Cerebellar cortex (tissue), 1 donor: ENCODE data around the gene SCN9A.
"Not testable (repeated sequence)": the region's sequence is repeated elsewhere in the genome, so short reads cannot be mapped to it uniquely, and the experiment has no call there.

Experiments
- DNase-seq: peaks from one replicate; pipeline ENCODE4 v3.0.0-alpha.2; 2015; ENCODE audit warnings: low spot score

The SCN9A gene

DNA sequence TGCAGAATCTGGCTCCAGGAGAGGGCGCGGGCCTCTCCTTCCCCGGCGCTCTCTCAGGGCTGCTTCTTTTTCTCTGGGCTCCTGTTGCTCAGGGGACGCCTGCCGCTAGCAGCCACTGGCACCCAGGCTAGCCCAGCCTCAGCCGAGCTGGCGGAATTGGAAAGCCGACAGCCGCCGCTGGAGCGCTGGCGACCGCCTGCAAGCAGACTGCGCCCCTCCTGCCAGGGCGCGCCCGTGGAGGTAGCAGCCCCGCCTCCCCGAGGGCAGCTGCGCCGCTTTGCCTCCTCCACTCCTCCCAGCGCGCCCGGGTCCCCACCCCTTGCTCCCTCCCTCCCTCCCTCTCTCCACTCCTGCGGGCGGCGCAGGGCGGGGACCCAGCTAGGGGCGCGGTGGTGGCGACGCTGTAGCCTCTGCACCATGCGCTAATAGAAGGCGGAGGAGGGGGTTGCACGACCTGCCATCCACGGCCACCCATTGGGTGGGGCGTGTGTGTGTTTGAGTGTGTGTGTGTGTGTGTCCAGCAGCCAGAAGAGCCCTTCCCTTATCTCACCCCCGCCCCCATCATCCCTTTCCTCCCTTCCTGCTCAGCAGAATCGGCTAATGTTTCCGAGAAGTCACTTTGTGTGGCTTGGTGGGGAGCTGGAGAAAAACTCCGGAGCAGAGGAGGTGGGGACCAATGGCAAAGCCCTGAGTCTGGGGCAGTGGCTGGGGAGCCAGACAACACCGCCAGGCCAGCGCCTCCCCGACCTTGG, at the start of gene SCN9A:
Gene SCN9A (minus strand): TSS at position 209 of the 752 bp plus-strand sequence. CDS start 64,188 bp downstream, outside the sequence.
- DNase-seq: no peak

DNA sequence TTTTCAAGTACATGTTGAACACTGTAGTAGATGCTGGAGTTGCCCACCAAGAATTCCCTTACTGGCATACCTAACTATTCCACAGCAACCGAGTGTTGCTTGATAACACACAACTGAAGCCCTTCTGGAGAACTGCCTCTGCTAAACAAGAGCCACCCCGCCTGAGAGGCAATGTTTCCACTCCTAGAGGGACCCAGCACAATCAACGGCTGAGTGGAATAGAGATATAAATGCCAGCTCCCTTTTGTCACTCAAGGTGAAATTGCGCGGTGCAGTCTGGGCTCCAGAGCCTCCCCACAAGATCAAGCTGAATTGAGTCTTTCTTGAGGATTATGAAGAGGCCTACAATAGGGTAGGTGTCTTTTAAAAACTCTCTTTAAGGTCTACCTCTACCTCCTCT, 49.1 kb upstream of the SCN9A start:
- DNase-seq: no peak

DNA sequence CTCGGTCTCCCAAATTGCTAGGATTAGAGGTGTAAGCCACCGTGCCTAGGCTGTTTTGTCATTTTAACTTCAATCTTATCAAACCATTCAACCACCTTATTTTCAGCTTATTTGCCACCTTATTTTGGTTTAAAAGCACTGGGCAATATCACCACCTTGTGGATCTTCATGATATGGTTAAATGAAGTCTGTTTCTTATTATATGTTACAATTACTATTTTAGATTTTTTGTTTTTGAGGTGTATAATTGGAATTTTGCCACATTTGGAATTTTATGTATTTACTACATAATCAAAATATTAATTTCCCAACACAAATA, 43.8 kb upstream of the SCN9A start:
- DNase-seq: peak; percentile 9

DNA sequence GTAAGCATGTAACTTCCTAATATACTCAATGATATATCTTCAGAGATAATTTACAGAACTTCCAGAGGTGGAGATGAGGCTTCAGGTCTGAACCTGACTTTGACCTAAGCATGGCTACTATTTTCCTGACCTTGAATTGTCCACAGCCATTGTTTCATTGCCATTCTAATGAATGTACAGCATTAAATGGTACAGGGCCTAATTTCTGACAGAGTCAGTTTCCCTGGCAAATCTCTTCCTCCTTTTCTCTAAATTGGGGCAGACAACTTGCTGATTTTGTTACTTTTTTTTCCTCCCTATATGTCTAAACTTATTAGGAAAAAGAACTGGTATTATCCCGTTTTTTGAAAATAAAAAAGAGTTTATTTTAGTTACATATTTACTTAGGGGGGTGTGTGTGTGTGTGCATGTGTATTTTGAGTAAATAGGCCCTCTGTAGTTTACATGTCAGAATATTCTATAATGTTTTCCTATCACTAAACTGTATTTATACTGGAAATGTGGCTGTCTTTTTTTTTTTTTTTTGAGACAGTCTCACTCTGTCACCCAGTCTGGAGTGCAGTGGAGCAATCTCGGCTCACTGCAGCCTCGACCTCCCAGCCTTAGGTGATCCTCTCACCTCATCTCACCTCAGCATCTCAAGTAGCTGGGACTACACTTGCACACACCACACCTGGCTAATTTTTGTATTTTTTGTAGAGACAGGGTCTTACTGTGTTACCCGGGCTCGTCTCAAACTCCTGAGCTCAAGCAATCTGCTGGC, 43.3 kb upstream of the SCN9A start:
- DNase-seq: no peak

- no peak for DNase-seq
These were observed 41.9 kb upstream of the SCN9A start for GRCh38 chr2:166417669-166418068.

DNA sequence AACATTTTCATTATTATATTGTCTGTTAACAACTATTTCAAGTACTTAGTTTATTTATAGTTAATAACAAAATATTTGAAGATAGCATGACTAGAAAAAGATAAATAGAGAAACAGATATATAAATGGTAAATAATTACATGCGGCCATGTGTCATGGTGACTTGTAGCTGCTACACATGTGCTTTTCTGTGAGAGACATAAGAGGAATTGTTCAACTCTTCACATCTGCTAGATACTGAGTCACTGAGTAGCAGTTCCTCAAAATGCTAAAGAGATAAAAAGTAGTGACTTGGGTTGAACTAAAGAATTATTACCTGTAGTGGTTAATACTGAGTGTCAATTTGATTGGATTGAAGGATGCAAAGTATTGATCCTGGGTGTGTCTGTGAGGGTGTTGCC, 37.5 kb upstream of the SCN9A start:
- DNase-seq: no peak

DNA sequence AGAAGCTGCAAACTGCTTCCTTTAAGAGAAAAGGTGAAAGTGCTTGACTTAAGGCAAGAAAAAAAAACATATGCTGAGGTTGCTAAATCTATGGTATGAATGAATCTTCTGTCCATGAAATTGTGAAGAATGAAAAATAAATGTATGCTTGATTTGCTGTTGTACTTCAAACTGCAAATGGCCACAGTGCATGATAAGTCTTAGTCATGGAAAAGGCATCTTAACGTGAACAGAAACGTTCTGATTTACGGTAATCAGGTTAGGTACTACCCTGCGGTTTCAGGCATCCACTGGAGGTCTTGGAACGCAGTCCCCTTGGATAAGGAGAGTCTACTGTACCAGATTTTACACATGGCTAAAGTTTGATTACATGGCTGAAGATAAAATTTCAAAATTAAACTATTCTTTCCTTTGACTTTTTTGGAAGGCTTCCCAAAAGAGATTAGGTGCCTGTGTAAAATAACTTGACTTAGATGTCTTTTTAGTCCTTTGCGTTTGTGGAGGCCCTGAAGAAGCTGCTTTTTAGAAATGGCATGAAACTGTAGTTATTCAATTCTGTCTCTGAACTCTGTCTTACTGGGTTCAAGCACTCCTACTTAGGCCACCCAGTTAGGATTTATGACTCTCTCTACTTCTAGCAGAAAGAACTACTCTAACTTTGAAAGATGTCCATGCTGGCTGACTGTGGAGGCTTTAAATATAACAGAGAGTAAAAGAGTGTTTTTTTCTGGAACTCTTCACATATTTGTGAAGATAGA, 35.9 kb upstream of the SCN9A start:
- DNase-seq: no peak

DNA sequence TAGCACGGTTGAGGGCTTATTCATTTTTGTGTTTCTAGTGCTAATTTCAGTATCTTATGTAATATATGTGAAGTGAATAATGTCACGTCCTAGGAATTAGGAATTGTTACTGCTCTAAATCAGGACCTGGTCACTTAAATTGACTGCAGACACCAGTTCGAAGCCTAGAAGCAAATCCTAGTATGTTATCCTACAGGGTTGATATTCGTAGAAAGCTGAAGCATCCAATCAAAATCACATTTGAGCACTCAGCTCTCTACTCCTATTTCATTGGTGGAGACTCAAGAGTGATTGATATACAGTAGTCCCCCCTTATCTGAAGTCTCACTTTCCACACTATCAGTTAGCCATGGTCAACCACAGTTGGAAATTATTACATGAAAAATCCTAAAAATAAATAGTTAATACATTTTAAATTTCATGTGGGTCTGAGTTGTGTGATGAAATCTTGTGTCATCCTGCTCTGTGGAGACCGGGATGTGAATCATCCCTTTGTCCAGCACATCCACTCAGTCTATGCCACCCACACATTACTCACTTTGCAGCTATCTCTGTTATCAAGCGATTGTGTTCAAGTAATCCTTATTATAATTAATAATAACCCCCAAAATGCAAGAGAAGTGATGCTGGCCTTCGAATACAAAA, 35.2 kb upstream of the SCN9A start:
- no peak for DNase-seq

DNA sequence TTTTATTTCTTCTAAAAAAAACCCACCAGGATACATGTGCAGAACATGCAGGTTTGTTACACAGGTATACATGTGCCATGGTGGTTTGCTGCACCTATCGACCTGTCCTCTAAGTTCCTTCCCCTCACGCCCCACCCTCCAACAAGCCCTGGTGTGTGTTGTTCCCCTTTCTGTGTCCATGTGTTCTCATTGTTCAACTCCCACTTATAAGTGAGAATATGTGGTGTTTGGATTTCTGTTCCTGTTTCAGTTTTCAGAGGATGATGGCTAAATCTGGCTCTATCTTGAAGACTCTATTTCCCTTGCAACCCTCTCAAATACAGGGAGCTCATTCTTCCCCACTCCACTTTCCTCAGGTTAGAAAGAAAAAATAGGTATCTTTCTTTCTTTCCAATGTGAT, 32.0 kb upstream of the SCN9A start:
- not testable (repeated sequence) for DNase-seq

DNA sequence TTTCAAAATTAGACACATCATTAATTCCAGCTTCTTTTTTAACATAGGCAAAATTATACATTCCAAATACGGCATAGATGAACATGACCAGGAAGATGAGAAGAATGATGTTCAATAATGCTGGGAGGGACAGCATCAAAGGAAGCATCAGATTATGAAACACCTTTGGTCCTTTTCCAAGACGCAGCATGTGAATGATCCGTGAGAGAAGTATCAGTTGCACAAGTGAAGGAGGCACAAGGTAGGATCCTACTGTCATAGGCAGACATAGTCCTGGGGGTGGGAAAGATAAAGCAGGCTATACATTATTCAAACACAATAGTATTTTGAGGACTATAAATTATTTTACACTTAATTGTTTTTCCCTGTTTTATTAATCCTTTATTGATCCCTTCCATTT, 30.6 kb upstream of the SCN9A start:
- DNase-seq: no peak

- no peak for DNase-seq
These were observed 29.8 kb upstream of the SCN9A start for GRCh38 chr2:166405569-166405926.

DNA sequence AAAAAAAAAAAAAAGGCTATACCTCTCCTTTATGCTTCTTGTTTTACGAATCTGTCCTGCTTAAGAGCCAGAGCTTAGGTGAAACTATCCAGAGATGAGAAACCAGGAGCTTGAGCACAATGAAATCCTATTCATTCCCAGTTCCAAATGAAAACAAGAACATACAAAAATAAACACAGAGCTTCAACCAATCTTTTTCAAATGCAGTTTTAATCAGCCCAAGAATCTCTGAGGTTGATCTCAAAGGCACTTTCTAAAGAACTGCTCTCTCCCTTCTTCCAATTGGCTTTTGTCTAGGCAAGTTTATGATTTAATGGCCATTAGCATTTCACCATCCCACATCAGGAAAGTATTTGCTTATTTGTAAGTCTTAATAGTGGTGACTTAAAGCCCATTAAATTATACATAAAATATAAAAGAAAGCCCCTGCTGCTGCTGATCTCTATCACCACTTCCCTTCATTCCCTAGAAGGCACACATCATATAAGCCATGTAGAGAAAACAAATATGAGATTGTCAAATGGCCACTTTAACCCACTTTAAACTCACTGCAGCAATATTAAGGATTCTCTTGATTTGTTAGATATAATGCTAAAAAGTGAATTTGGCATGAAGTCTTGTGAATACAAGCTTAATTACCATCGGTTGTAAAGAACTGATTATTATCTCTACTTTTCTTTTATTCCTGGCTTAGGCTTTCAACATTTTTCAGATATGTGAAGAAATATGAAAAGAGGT, 29.3 kb upstream of the SCN9A start:
- DNase-seq: no peak

- DNase-seq: no peak
These were observed 18.5 kb upstream of the SCN9A start for GRCh38 chr2:166394245-166394644.

DNA sequence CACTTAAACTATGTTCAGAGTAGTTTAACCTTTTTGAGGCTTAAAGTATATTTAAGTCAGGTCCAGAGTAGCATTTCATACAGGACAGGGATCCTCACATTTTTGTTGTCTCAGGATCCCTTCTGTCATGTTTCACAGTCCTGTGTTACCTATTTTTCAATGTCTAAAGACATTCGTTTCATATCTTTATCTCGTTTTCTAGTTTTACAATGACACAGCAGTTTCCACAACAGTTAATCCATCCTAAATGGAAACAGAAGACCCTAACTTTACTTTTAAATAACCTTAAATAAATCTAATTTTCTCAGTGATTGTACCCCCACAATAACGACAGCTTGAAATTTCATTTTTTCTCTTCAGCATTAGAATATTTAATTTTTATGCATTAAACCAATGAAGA, 17.3 kb upstream of the SCN9A start:
- no peak for DNase-seq

DNA sequence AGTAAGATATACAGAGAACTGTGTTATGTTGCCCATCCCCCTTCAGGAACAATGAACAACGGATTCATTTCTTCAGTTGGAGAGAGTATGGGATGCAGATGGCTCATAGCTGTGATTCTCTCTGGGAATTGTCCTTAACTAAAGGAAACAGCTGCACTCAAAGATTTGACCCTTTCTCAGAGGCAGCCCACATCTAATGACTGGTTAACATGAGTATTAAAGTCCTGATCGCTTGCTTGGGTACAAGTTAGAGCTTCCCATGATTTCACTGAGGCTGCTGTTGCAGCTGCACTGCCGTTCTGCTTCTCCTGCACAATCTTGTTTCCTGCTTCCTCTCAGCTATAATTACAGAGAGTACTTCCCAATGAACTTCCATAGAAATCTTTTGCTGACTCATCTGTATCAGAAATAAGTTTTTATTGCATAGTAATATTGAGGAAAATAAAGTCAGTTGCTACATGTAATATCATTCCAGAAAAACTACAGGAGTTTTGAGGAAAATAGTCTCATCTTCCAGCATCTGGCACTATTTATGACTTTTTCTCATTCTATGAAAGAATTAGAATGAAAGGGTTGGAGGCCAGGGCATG, 12.8 kb upstream of the SCN9A start:
- DNase-seq: no peak

- DNase-seq: no peak
These were observed 9.6 kb upstream of the SCN9A start for GRCh38 chr2:166385313-166385712.

GRCh38 chr2:166384774-166385173, 9.0 kb upstream of the SCN9A start:
- DNase-seq: no peak

DNA sequence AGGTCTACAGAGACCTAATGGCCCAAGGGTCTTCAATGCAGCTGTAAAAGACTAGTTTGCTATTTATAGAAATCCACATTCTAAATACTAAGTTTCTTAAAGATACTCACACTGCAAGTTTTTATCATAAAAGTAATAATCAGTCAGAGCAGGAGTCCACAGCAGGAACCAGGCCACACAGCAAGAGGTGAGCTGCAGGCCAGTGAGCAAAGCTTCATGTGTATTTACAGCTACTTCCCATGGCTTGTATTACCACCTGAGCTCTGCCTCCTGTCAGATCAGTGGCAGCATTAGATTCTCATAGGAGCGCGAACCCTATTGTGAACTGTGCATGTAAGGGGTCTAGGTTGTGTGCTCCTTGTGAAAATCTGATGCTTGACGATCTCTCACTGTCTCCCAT, 6.7 kb upstream of the SCN9A start:
- no peak for DNase-seq

- DNase-seq: no peak
These were observed 4.9 kb upstream of the SCN9A start for GRCh38 chr2:166380615-166381014.

- DNase-seq: no peak
These were observed 1.1 kb upstream of the SCN9A start for GRCh38 chr2:166376873-166377272.

DNA sequence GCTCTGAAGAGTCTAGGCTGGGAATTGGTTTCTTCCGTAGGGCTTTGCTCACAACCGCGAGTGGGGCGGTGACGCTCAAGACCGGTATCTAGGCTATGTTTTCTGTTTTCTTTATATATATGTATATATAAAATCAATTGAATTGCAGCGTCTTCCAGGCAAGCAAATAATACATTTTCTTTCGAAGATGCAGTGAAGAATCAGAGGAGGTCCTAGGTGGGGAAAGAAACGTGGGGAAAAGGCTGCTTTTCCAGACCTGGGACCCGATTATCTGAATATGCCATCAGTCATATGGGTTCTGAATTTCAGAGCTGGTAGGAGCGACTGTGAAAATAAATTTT, 714 bp upstream of the SCN9A start:
- DNase-seq: no peak
